GM21576 (cell line): ENCODE measurements around the gene SBF2.
"Not testable (repeated sequence)": the region's sequence is repeated elsewhere in the genome, so short reads cannot be mapped to it uniquely, and the experiment has no call there.

Experiments
- ATAC-seq: cut with Tn5 transposase; IDR thresholded peaks from one replicate; pipeline ENCODE4 v1.9.1; 2021; ENCODE audit warnings: mild to moderate bottlenecking, moderate library complexity; ENCODE audit not compliant: unreplicated experiment

The SBF2 gene

GRCh38 chr11:9759519-9760192 lies 534.4 kb downstream of the SBF2 start:
- ATAC-seq = peak; percentile 41

- ATAC-seq = peak; percentile 31
Observed at GRCh38 chr11:9758637-9759518, 535.1 kb downstream of the SBF2 start.

GRCh38 chr11:9757809-9758636 lies 536.0 kb downstream of the SBF2 start:
- ATAC-seq = peak; percentile 49

GRCh38 chr11:9756878-9757277 lies 537.1 kb downstream of the SBF2 start:
- ATAC-seq = no peak

GRCh38 chr11:9756461-9756860 lies 537.6 kb downstream of the SBF2 start:
- no peak for ATAC-seq

- ATAC-seq = no peak
Observed at GRCh38 chr11:9755561-9756185, 538.3 kb downstream of the SBF2 start.

- ATAC-seq = no peak
Observed at GRCh38 chr11:9754010-9754471, 540.0 kb downstream of the SBF2 start.

- ATAC-seq = no peak
Observed at GRCh38 chr11:9753021-9753420, 541.0 kb downstream of the SBF2 start.

GRCh38 chr11:9752091-9752490 lies 541.9 kb downstream of the SBF2 start:
- no peak for ATAC-seq

GRCh38 chr11:9750551-9750950 lies 543.5 kb downstream of the SBF2 start:
- no peak for ATAC-seq

- peak; percentile 51 for ATAC-seq
Observed at GRCh38 chr11:9748361-9748970, 545.6 kb downstream of the SBF2 start.

- ATAC-seq = no peak
Observed at GRCh38 chr11:9747828-9748227, 546.2 kb downstream of the SBF2 start.

GRCh38 chr11:9747229-9747628 lies 546.8 kb downstream of the SBF2 start:
- ATAC-seq = no peak

- peak; percentile 71 for ATAC-seq
Observed at GRCh38 chr11:9745411-9746211, 548.4 kb downstream of the SBF2 start.

- ATAC-seq = not testable (repeated sequence)
Observed at GRCh38 chr11:9743512-9743911, 550.5 kb downstream of the SBF2 start.

GRCh38 chr11:9741260-9741659 lies 552.8 kb downstream of the SBF2 start:
- no peak for ATAC-seq

- ATAC-seq = no peak
Observed at GRCh38 chr11:9740202-9740883, 553.7 kb downstream of the SBF2 start.

GRCh38 chr11:9739123-9739900 lies 554.7 kb downstream of the SBF2 start:
- ATAC-seq = peak; percentile 58
